HG02943 (cell line): ENCODE measurements around the gene FBXO41.

Experiments
- ATAC-seq: cut with Tn5 transposase; IDR thresholded peaks from one replicate; pipeline ENCODE4 v1.9.1; 2021; ENCODE audit warnings: mild to moderate bottlenecking, low read depth, moderate library complexity; ENCODE audit not compliant: unreplicated experiment

Gene FBXO41

DNA sequence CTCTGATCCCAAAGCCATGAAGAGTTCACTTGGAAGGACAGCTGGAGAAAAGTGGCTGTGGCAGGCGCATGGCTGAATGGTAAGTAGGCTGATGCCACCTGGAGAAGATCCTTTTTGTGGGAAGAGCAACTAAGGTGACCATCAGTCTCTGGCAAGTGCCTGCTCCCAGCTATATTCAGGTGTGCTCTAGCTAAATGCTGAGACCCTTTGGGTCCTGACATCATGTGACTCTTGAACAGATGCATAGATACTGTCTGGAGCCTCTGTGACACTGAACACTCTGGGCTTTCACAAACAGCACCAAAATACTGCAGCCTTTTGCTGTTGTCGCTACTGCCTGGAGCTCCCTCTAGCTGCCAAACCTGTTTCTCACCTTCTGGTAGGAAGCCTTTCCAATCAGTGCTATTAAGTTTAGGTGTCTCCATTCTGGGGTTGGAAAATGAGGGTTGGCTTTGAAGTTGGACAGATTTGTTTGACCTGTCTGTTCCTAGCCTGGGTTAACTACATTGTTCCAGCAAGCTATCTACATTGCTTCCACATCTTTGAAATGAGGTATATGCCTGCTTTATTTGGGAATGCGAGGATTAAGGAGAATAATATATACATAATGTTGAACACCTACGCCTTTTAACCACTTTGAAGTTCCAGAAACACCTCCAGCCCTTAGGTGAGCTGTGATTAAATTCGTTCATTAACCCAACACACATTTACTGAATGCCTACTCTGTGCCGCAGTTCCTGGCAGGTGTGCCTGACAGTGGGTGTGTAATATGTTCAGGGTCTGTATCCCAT, 6.0 kb upstream of the FBXO41 start:
- no peak for ATAC-seq

DNA sequence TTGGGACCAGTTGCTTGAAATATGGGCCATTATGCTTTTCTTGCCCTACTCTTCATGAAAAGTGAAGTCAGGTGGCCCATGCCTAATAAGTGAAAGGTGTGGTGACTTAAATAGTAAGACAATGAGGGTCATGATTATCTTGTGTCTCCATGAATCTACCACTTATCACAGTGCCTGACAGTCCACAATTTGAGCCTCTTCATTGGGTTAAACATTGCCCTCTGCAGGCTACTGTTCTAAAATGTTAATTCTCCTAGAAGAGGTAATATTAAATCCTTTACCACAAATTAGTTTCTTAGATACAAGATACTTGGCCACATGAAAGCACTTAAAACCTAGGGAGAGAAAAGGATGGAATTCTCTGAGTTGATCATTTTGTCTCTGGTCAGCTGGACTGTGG, 5.0 kb upstream of the FBXO41 start:
- no peak for ATAC-seq

DNA sequence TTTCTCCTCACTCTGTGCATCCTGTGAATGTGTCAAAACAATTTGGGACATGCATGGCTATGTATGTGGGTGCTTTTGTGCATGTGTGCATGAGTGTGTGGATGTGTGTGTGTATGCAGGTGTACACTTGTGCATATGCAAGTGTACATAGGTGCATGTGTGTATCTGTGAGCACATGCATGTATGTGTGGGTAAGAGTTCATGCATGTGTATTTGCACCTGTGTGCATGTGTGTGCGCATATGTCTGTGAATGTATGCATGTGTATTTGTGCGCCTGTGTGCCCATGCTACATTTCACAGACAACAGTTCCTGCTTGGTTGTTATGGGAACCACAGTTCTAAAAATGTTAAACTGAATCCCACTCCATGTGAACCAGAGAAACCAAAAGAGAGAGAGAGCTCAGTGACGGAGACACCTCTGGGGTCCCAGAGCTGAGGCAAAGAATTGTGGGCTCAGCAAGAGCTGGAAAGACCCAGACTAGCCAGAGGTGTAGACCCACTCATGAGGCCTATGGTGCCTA, 1.9 kb upstream of the FBXO41 start:
- no peak for ATAC-seq

DNA sequence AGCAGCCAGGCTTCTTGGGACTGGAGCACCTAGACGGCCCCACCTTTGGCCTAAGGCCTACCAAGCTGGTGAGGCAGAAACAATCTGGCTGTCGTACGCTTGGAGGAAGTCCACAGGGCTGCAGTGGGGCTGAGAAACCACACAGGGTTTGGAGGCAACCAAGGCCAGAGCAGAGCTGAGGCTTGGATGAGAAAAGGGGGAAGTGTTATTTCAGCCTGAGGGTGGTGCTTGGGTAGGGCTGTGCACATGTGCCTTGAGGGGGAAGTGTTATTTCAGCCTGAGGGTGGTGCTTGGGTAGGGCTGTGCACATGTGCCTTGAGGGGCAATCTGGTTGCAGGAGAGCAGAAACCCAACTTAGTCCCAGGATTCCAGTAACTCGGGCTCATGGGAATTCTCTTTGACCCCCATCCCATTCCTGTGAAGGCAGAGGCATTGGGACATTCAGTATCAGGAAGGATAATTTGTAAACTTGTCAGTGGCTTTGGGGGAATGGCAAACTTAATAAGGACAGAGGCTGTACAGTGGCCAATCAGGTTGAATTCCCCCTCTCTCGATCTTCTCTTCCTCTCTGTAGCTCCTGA, 971 bp upstream of the FBXO41 start:
- peak; percentile 51 for ATAC-seq

DNA sequence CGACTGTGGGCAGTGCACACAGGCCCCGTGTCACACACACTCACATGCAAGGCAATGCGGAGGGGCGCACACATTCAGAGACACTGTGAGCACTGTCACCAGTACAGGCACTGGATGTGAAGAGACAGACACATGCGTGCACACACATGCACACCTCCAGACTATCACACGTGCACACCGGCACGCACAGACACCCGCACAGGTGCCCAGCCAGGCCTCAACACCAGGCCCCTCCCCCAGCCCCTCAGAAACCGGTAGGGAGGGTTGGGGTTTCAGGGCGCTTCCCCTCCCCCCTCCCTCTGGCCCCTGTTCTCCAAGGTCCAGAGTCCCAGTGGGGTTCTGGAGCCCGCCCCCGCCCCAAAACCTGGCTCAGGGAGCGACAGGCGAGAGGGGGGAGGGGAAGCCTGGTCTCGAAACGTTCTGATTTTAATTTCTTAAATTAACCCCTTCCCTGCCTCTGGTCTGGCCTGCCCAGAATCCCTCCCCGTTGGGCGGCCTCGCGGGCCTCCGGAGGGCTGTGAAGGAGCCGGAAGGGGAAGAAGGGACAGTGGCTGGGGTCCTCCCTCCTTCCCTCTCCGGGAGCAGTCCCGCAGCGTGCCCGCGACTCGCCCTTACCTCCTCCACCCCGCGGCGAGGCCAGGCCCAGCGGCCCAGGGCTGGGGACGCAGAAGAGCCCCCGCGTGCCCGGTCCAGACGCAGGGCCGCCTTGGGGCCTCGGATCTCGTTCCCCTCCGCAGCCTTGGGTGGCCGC, 558 bp downstream of the FBXO41 start:
- peak; percentile 12 for ATAC-seq

DNA sequence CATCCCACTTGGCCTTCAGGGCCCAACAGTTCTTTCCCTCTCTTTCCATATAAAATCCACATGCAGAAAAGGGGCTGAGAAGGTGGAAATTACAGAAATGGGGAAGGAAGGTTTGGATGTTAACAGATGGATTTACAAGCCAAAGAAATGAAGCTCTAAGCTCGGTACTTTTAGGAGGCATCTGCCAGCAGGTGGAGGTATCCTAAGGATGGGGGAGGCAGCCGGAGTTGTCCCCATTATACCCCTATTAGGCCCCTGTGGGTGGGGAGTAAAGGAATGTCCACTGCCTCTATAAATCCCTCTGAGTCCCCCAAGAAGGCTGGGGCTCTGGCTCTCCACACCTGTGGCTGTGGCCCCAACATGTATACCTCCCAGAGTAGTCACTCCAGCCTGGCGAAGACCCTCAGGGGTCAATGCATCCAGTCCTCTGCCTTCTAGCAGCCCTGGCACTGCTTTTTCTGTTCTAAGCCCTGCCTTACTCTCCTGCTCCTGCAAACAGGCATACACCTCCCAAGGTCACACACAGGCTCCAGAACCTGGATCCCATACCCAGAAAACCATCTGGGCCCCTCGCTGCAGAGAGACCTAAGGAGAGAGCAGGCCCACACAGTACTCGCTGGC, 1.2 kb downstream of the FBXO41 start:
- ATAC-seq, result no peak

DNA sequence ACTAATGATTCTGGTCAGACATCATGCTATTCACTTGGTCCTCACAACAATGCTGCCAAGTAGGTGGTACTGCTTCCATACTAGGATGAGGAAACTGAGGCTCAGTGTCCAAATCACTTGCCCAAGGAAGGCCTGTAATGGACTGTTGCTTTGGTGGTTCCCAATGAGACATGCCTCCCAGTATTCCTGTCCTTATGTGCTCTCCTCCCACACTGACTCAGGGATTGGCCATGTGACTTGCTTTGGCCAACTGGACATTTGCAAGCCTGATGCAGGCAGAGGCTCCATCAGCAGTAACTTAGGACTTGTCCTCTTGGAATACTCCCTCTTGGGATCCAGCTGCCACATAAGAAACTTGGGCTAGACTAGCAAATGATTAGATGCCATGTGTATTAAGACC, 3.0 kb downstream of the FBXO41 start:
- ATAC-seq, result no peak

DNA sequence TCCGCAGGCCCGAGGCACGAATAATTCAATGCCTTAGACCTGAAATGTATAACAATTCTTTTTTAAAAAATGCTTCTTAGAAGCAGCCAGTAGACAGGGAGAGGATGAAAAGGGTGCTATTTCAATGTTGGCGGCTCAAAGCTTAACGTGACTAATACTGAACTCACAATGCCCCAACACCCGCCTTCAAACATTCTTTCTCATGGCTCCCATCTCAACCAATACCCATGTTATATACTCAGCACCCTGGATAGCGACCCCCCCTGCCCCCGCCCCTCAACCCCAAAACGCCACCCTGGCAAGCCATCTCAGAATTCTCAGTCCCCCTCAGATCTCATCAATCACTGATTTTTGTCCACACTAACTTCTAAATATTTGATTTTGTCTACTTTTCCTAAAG, 4.4 kb downstream of the FBXO41 start:
- ATAC-seq, result no peak

DNA sequence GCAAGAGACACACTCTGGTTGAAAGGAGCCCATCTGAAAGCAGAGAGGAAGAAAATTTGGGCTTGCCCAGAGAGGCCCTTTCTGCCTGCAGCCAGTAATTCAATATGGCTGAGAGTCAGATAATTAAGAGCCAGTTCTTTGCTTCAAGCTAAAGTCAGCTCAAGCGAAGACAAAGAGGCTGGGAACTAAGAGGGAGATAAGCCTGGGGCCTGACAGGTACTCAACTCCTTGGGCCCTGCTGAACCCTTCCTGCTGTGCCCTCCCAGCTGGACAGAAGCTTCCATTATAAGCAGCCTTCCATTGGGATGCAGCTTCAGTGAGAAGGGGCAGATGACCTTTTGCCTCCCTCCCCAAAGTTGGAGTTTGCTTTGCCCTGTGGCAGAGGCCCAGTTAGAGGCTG, 12.0 kb downstream of the FBXO41 start:
- ATAC-seq, result no peak

DNA sequence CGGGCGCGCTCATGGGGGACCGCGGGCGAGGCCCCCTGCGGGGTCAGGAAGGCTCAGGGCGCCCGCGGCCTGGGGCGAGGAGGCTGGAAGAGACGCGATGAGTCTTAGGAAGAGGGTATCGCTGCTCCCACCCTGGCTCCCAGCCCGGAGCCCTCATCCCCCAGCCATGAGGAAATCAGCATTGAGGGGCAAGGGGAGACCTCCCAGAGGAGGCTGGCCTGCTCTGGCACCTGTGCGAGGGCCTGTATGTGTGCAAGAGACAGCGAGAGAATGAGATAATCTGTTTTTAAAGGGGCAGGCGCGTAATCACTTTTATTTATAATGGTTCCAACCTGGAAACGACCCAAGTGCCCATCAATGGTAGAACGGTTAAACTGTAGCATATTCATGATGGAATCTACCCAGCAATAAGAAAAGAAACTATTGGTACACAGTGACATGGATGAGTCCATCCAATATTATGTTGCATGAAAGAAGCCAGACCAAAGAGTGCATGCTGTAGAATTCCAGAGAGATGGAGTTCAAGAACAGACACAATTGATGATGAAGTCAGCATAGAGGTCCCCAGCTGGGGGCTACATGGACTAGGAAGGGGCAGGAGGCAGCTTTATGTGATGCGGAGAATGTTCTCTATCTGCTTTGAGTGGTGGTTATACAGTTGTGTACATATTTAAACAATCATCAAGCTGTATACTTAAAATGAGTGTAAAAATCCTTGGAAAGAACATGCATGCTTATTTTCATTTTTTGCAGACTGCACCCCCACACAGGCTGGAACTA, 14.4 kb downstream of the FBXO41 start:
- ATAC-seq, result no peak

DNA sequence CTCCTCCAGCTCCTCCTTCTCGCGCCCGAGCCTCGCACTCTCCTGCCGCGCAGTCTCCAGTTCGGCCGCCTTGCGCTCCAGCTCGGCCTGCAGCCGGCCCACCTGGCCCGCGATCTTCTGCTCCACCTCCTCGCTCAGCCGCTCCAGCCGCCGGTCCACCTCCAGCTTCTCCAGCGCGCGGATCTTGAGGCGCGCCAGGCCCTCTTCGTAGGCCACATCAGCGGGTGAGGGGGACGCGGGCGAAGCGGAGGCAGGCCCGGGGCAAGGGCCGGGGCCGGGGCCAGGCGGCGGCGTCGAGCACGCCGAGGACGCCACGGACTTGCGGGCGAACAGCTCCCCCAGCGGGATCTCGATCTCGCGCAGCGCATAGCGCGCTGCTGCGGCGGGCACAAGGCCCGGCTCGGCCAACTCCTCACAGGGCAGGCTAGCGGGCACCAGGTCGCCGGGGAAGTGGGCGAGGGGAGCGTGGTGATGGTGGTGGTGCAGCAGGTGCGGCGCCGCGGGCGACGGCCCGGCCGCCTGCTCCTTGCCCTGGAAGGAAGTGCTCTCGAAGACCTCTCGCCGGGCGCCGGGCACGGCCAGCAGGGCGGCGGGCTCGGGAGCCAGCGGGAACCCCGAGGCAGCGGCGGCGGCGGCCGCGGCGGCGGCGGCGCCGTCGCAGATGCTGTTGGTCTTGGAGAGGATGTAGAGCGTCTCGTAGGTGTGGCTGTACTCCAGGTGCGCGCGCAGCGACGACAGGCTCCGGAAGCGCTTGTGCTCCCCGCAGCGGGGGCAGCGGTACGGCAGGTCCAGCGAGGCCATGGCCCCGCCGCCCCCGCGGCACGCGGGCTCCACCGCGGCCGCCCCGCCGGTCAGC, 15.2 kb downstream of the FBXO41 start:
- peak; percentile 77 for ATAC-seq

DNA sequence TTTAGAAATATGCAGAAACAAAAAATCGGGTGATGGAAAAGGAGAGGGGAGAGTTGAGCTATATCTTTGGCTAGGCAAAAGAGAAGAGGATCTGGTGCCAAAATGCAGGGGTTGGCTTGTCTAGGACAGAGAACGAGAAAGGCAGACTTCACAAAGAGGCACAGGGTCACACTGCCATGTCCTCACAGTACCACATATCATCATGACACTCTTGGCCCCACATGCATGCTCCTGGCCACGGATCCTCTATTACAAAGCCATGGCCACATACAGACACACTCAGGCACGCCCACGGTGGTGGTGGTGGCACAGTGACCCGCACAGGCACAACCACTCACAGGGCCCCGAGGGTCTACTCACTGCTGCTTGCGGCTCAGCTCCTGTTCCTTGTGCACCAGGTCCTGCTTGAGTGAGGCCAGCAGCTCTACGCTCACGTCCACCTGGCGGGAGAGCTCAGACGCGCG, 15.9 kb downstream of the FBXO41 start:
- ATAC-seq, result no peak

DNA sequence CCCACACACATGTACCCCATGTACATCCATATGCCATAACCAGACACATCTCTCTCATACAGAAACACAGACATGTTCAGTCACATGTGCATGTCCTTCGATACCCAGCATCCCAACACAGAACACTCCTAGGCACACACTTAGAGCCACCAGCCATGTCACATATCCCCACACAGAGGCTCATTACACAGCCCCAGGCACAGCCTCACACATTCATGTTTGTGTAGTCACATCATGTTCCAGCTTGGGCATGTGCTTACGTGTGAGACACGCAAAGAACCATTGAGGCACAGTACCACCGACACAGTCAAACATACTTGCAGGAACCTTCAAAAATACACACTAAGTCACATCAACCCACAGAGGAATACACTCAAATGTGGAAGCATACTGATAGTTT, 17.3 kb downstream of the FBXO41 start:
- ATAC-seq, result no peak

DNA sequence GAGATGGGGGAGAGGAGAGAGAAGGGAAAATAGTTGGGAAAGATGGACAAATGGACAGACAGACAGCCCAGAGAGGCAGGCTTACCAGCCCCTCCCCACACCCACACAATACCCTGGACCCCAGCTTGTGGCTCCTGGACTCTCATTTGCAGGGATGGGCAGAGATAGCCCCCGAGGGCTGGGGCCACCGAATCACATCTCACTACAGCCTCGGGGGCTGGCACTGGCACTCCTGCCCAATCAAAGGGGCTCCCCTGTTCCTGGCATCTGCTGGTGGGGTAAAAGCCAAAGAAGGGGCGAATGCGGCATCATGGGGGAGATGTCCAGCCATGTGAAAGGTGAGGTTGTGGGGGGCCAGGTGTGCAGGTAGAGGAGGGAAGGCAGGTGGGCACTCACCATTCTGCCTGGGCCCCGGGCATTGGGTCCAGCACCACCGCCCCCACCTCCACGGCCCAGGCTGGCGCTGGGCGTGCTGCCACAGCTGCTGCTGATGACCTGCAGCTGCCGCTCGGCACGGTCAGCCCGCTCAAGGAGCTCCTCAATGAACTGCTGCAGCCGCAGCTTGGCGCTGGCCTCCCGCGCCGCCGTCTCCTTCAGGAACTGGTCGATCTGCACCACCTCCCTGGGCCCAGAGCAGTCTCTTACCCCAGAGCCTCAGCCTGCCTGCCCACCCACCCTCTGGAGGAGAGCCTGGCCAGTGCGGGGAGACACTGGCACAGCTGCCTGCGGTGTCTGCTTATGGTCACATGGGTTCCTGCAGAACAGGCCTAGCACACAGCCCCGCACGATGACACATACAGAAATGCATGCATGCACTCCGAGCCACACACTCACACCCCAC, 18.0 kb downstream of the FBXO41 start:
- no peak for ATAC-seq

DNA sequence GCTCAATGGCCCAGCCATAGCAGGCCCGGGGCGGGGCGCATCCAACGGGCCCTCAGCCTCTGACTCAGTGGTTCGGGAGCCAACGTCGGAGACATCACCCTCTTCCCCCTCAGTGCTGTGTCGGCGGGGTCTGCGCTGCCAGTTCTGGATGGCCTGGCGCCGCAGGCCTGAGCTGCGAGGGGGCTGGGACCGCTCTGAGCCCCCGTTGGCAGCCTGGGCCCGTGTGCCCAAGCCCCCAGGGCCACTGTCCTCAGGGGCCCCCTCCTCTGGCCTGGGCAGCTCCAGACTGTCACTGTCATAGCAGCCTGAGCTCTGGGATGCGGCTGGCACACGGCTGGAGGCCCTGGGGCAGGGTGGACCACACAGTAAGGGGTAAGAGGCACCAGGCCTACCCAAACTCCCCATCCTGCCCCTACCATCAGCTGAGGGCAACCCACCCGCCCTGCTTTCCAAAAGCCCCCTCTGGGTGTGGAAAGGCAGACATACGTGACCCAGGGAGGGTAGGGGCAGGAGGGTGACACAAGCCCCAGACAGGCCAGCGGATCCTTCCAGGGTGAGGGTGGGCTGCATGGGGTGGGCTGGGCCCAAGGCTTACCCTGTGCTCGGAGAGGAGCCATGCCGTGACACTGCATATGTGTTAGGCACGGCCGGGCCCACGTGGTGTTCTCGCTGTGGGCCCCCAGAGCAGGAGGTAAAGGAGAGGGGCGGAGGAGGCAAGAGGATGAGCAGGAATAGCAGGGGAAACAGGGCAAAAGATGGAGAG, 18.8 kb downstream of the FBXO41 start:
- no peak for ATAC-seq

DNA sequence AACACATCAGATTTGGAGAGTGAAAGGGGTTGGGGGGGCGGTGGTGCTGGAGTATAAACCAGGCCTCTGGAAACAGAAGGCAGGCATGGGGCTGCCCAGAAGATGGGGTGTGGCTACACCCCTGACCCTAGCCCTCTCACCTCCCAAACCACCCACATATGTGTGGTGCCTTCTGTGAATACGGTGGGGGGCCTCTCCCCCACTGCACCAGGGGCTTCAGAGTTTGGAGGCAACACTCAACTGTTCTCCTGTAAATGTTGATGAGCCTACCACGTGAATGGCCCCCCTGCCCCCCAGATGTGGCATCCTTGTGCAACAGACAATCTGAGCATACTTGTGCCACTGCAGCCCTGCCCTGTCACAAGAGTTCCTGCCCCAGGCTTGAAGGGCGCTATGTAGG, 19.5 kb downstream of the FBXO41 start:
- no peak for ATAC-seq

DNA sequence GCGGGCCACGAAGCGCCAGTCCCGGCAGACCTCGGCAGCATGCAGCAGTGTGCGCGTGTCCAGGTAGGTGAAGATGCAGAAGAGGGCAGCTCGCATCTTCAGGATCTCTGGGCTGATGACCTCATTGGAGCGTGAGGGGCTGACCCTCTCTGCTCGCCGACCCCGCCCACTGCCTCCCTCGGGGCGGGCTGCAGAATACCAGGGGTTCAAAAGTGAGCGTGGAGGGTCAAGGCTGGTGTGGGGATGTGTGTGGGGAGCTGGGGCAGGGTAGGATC, 20.0 kb downstream of the FBXO41 start:
- no peak for ATAC-seq
